GM18520 (cell line): ENCODE results near the gene SERPIND1.
"Not testable (repeated sequence)": the region's sequence is repeated elsewhere in the genome, so short reads cannot be mapped to it uniquely, and the experiment has no call there.

ENCODE experiments used
- ATAC-seq: cut with Tn5 transposase; IDR thresholded peaks from one replicate; pipeline ENCODE4 v1.9.1; 2021; ENCODE audit not compliant: unreplicated experiment

Gene SERPIND1

DNA sequence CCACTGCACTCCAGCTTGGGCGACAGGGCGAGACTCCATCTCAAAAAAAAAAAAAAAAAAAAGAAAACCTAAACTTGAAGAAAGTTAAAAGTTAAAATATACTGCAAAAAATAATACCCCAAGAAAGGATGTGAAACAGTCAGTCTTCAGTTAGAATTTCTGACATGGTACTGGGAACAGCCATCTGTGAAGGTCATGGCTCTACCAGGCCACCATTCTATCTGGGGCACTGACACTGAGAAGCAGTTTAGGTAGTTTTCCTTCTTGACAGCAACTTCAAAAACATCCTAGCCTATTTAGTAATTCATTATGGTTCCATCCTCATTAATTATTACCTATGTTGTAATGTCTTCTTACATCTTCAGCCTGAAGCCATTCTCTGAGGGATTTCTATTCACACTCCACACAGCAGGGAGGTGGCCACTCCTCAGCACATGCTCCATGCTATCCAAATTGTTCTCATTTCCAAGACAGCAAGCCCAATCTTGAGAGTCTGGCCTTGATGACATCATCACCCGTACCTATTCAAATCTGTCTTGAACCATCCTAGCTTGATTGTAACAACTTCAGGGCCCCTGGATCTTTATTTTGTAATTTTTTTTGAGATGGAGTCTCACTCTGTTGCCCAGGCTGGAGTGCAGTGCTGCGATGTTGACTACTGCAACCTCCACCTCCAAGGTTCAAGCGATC, 38.2 kb downstream of the SERPIND1 start:
- no peak for ATAC-seq

DNA sequence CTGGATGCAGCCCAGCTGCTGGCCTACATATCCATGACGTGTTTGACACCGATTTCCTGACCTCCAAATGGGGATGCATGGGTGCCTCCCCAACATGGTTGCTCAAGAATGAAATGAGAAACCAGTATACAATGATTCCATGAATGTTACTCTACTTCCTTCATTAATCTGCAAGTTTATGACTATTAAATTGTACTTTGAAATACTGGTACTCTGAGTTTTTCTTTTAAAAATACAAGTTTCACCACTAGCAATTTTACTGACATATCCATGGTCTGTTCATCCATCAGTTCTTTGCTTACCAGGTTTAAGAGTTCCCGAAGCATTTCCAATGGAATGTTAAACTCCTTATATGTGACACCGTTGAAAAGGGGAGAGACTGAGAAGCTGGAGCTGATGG, 39.1 kb downstream of the SERPIND1 start:
- ATAC-seq, result no peak

DNA sequence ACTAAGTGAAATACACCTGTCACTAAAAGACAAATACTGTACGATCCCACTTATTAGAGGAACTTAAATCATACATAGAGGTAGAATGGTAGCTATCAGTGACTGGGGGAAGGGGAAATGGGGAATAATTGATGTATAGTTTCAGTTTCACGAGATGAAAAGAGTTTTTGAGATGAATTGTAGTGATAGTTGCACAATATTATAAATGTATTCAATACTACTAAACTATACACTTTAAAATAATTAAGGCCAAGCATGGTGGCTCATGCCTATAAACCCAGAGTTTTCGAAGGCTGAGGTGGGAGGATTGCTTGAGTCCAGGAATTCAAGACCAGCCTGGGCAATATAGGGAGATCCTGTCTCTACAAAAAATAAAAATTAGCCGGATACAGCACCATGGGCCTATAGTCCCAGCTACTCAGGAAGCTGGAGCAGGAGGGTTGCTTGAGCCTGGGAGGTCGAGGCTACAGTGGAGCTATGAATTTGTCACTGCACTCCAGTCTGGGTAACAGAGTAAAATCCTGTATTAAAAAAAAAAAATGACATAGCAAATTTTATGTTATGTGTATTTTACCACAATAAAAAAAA, 40.4 kb downstream of the SERPIND1 start:
- ATAC-seq, result no peak

DNA sequence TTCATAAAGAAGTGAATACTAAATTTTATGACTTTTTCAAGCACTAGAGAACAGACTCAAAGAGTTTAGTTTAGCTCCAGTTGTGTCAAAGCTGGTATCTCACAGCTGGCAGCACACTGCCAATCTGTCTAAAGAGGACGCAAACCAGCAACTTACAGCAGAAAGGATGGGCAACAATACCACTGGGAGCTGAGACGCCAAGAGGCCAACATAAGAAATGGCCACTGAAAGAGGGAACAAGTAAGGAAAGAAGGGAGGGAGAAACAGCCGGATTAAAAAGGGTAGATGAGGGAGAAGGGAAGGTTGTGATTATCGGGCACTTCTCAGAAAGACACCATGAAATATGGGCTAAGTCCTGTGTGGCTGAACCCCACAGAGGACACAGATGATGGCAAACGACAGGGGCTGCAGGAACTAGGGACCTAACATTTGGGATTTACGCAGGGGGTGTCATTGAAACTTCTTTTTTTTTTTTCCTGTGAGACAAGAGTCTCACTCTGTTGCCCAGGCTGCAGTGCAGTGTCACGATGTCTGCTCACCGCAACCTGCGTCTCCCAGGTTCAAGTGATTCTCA, 41.7 kb downstream of the SERPIND1 start:
- ATAC-seq, result no peak

DNA sequence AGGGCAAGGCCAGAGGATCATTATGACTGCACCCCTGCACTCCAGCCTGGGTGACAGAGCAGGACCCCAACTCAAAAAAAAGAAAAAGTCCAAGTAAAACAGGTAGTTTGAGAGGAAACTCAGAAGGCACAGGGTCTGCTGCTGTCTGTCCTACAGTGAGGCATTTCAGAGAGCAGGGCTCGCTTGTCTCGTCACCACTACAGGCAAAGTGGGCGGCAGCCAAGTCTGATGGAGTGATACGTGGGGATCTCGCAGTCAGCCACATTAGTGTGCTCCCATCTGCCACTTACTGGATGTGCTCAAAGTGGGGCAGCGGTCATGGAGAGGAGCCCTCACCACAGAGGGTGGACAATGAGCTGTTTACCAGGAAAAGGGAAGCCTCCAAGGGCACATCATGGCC, 42.6 kb downstream of the SERPIND1 start:
- ATAC-seq, result no peak

DNA sequence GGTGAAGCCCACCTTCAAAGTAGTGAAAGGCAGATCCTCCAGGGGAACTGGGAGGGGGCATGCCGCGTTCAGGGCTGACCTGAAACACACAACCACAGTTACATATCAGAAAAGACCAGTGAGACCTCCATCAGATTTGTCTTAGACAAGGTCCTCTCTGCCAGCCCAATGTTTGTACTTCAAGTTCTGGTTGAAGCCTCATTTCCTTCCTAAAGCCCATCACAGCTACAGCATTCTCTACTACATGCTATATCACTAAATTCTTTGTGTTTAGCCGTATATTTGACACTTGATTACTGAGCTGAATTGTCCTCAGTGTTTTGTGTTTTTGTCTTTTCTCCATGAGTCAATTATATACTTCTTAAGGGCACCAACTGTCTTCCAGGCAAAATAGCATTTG, 44.6 kb downstream of the SERPIND1 start:
- ATAC-seq, result no peak

DNA sequence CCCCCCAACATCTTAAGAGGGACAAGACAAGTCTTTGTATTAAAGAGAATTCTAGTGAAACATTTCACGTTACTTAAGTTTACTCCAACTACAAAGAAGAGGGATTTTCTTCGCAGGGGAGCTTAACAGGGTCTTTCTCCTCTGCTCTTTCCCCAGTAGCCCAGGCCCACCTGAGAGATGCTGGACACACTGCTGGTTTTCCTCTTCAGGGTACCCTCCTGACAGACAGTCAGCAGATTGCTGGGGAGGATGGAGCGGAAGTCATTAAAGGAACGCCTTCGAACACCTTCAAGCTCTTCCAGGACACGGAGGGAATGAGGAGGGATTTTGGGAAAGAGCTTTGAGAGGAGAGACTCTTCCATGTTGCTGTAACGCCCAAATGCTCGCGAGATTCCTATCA, 45.6 kb downstream of the SERPIND1 start:
- ATAC-seq, result no peak

DNA sequence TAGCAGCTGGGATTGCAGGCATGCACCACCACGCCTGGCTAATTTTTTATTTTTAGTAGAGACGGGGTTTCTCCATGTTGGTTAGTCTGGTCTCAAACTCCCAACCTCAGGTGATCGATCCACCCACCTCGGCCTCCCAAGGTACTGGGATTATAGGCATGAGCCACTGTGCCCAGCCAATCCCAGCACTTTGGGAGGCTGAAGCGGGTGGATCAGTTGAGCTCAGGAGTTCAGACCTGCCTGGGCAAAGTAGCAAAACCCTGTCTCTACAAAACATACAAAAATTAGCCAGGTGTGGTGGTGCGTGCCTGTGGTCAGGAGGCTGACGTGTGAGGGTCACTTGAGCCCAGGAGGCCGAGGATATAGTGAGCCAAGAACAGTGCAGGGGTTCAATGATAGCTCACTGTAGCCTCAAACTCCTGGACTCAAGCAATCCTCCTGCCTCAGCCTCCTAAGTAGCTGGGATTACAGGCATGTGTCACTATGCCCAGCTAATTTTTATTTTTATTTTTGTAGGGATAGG, 47.9 kb downstream of the SERPIND1 start:
- ATAC-seq, result not testable (repeated sequence)

DNA sequence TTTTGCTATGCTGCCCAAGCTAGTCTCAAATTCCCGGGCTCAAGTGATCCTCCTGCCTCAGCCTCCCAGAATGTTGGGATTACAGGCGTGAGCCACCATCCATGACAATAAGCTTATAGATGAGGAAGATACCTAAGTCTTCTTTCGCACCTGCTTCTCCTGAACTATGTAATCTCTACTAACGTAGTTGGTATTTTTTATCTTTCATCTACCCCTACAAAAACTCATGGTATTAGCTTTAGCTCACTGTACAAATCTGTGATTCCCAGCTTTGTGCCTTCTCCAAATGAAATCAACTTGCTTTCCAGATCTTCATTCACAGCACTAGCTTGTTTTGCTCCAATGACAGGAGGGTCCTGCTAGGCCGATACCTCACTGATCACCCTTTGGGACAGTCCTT, 48.3 kb downstream of the SERPIND1 start:
- no peak for ATAC-seq

DNA sequence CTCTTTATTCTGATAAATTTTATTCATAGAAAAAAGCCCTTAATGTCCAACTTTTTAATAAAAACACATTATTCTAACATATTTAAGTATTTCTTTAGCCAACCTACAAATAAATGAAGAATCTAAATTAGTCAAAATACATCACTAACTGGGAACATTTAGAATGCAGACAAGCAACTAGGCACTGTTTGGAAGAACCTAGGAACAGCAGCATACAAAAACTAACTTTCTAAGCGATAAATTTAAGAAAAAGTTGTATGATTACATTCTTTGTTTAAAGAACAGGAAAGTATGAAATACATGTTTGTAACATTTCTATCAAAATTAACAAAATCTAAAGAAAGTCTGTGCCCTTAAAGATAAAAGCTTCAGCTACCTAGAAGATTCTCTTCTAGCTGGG, 49.4 kb downstream of the SERPIND1 start:
- ATAC-seq, result no peak

DNA sequence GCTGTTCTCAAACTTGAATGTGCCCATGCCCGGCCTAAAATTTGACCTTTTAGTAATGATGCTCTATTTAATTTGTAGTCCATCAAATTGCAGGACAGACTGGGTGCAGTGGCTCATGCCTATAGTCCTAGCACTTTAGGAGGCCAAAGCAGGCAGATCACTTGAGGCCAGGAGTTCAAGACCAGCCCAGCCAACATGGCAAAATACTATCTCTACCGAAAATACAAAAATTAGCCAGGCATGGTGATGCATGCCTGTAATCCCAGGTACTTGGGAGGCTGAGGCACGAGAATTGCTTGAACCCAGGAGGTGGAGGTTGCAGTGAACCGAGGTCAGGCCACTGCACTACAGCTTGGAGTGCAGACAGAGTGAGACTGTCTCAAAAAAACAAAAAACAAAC, 51.3 kb downstream of the SERPIND1 start:
- ATAC-seq, result not testable (repeated sequence)

DNA sequence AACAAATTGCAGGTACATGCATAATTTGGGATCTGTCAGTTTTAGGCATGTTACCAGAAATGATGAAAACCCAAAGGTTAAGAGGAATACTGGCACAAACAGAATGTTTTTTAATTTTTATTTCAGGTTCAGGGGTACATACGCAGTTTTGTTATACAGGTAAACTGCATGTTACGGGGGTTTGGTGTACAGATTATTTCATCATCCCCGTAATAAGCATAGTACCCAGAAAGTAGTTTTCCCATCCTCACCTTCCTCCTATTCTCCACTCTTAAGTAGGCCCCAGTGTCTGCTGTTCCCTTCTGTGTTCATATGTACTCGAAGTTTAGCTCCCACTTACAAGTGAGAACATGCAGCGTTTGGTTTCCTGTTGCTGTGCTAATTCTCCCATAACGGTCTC, 51.7 kb downstream of the SERPIND1 start:
- ATAC-seq, result no peak

DNA sequence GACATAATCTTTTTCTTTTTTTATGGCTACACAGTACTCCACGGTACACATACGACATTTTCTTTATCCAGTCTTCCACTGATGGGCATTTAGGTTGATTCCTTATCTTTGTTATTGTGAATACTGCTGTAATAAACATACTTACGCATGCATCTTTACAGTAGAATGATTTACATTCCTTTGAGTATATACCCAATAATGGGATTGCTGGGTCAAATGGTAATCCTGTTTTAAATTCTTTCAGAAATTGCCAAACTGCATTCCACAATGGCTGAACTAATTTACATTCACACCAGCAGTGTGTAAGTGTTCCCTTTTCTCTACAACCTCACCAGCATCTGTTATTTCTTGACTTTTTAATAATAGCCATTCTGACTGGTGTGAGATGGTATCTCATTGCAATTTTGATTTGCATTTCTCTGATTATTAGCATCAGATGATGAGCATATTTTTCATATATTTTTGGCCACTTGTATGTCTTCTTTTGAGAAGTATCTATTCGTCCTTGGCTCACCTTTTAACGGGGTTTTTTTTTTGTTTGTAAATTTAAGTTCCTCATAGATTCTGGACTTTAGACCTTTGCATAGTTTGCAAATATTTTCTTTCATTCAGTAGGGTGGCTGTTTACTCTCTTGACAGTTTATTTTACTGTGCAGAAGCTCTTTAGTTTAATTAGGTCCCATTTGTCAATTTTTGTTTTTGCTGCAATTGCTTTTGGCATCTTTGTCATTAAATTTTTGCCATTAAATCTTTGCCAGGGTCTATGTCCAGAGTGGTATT, 52.6 kb downstream of the SERPIND1 start:
- not testable (repeated sequence) for ATAC-seq

DNA sequence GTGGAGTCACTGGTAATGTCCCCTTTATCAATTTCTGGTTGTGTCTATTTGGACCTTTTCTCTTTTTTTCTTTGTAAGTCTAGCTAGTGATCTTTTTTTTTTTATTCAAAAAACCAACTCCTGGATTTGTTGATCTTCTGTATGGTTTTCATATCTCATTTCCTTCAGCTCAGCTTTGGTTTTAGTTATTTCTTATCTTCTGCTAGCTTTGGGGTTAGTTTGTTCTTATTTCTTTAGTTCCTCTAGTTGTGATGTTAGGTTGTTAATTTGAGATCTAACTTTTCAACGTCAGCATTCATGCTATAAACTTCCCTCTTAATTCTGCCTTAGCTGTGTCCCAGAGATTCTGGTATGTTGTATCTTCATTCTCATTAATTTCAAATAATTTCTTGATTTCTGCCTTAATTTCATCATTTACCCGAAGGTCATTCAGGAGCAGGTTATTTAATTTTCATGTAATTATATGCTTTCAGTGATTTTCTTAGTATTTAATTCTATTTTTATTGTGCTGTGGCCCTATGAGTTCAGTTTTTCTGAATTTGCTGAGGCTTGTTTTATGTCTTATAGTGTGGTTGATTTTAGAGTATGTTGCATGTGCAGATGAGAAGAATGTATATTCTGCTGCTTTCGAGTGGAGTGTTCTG, 55.7 kb downstream of the SERPIND1 start:
- ATAC-seq, result no peak

DNA sequence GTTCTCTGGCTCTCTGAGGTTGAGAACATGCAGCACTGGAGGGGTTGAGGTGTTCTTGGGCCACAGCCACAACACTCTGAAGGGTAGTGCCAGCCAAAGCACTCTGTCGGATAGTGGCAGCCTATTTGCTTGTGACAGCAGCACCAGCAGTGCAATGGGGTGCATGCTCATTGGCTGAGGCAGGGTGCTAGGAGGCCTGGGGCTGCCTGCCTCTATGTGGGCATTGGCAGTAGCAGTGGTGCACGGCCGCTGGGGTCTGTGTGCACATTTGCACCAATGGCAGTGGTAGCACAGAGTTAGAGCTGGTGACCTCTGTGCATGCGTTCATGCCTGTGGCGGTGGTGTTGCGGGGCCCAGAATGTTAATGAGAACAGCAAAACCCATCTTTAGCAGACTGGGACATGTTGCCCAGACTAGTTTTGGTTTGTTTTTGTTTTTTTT, 59.3 kb downstream of the SERPIND1 start:
- ATAC-seq, result no peak

DNA sequence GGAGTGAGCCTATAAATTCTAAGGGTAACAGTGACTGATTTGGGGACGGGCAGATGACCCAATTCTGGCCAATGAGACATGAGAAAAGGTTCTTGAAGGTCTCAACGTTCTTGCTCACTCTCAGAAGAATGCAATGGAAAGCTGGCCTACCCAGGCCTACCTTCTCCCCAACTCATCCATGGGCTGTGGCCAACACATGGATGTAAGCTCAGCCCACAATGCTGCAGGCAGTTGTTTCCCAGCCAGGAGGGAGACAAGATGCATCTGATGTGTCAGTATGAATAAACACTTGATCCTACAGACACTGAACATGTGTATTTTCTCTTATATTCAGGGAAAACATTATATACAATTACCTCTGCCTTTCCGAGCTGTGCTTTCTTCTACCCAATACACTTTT, 60.3 kb downstream of the SERPIND1 start:
- ATAC-seq, result no peak

DNA sequence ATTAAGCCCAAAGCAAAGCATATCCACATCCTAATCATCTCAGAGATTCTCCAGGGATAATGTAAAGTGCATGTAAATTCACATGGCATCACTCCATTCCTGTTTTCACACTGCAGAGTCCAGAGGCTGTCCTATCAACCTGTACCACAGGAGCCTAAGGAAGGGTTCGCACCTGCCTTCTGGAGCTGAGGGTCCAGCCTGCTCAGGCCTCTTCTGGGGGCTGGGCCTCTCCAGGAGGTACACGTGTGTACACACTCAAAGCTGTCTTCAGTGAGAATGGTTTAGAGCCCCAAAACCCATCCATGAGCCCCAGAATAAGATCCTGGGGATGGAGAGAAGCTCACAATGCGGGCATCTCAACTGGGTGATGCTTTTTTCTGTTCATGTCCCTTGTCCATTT, 60.8 kb downstream of the SERPIND1 start:
- no peak for ATAC-seq
